ENCODE data around the gene ZNF532. TPM values are rescaled to one million over a fixed set of nuclear protein-coding genes. Genes with fewer than 3 reads are reported as not detected.
A peak's percentile ranks its signal among the peaks of the same experiment; 100 is the strongest.

ZNF532 gene
- total RNA-seq, 1 donor from 2014 or later, result 69.4 TPM

DNA sequence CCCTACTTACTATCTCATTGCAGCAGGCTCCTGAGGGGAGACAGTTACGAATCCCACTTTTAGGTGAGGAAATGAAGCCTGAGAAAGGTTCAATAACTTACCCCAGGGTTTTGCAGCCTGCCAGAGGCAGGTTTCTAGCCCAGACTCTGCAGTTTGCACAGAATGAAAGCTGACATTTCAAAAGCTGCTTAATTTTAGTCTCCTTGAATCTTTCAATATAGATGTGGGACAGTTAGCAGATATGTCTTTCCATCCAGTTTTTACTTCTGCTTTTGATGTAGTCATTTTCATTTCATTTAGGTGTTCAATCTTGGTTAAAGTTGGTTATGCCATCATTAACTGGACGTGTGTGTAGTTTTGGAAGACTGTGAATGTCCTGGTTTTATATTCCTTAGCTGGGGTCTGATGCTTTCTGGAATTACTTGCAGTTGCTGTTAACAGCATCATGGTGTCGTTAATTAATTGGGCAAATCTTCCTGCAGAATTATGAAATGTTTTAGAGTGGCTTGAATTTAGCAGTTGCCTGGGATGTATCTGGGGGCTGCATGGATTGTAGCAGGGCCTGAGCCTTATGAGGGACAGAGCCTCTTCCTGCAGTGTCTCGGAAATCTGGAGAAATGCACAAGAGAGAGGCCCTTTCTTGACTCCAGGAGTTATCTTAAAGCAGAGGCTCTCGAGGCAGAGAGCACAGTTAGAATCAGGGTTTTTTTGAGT lies 100.8 kb downstream of the ZNF532 start:
- H3K9ac ChIP-seq (ENCODE audit: low read depth in 1 of 3, low read length in 3 of 3), result no peak overlapping the region
- peaks cover 10 to 14% (median 13%) of the 10 kb centered on the region in 3 donors for H3K36me3 ChIP-seq (ENCODE audit: control insufficient read depth in 3 of 3, insufficient read depth in 3 of 3, low read length in 3 of 3)
- H3K27ac ChIP-seq (ENCODE audit: low read depth, low read length), result no peak overlapping the region
- H3K4me1 ChIP-seq (ENCODE audit: control insufficient read depth in 3 of 3, insufficient read depth in 3 of 3, low read length in 3 of 3), result peaks cover 13 to 37% (median 26%) of the 10 kb centered on the region in 3 donors
- H3K27me3 ChIP-seq (ENCODE audit: control insufficient read depth in 3 of 3, insufficient read depth in 3 of 3, low read length in 3 of 3), result no peaks in the 10 kb centered on the region
- H3K4me3 ChIP-seq (ENCODE audit: low read length in 3 of 3), result no peak overlapping the region
- H3K9me3 ChIP-seq (ENCODE audit: control insufficient read depth in 3 of 3, low read length in 3 of 3), result no peaks in the 10 kb centered on the region

DNA sequence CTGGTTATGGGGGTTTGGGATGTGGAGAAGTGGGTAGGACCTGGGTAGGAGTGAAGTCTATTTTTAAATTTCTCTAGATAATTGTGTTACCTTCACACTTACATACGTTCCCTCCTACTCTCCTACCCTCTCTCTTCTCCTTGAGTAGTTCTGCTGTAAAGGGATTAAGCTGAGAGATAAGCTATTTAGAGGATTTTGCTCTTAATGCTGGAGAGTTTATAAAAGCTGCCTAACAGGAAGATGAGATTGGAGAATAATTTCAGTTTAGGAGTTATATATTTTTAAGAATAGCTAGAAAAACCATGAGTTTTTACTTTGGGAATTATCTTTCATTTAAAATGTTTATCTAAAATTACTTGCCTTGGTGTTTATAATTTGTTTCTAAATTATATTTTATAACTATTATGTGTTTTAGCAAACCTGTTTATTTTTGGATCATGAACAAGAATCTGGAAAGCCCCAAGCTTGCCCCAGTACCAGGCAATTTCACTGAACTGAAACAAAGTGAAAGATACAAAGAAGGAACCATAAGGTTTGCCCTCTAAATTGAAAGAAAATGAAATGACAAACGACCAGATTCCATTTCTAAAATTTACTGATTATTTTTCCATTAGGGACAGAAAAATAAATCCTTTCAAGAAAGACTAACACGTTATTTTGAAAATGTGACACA lies 101.5 kb downstream of the ZNF532 start:
- Histone ChIP-seq H3K27me3 (ENCODE audit: control insufficient read depth in 3 of 3, insufficient read depth in 3 of 3, low read length in 3 of 3) (no peaks in the 10 kb centered on the region), H3K4me1 (ENCODE audit: control insufficient read depth in 3 of 3, insufficient read depth in 3 of 3, low read length in 3 of 3) (peaks cover 11 to 38% (median 24%) of the 10 kb centered on the region in 3 donors), H3K36me3 (ENCODE audit: control insufficient read depth in 3 of 3, insufficient read depth in 3 of 3, low read length in 3 of 3) (peaks cover 10 to 14% (median 13%) of the 10 kb centered on the region in 3 donors), H3K27ac (ENCODE audit: low read depth, low read length) (no peak overlapping the region), H3K4me3 (ENCODE audit: low read length in 3 of 3) (no peak overlapping the region), H3K9me3 (ENCODE audit: control insufficient read depth in 3 of 3, low read length in 3 of 3) (no peaks in the 10 kb centered on the region), H3K9ac (ENCODE audit: low read depth in 1 of 3, low read length in 3 of 3) (no peak overlapping the region)

DNA sequence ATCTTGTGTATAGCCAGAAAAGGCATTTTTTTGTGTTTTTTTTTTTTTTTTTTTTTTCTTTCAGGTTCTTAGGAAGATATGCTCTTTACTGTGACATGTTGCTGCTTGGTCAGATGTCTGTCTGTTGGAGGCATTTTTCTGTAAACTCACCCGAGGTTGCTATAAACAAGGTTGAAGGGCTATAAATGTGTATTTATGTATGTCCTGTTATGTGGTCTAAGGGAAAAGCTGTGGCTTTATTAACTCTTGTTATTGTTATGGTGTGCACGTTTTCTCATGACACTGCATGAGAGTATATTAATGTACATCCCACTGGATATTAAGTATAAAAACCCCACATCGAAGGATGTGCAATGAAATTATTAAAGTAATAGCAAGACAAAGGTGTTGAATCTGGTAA lies 102.0 kb downstream of the ZNF532 start:
- Histone ChIP-seq H3K27me3 (ENCODE audit: control insufficient read depth in 3 of 3, insufficient read depth in 3 of 3, low read length in 3 of 3) (no peaks in the 10 kb centered on the region), H3K4me3 (ENCODE audit: low read length in 3 of 3) (no peak overlapping the region), H3K36me3 (ENCODE audit: control insufficient read depth in 3 of 3, insufficient read depth in 3 of 3, low read length in 3 of 3) (peaks cover 7 to 14% (median 13%) of the 10 kb centered on the region in 3 donors), H3K9me3 (ENCODE audit: control insufficient read depth in 3 of 3, low read length in 3 of 3) (no peaks in the 10 kb centered on the region), H3K4me1 (ENCODE audit: control insufficient read depth in 3 of 3, insufficient read depth in 3 of 3, low read length in 3 of 3) (peaks cover 10 to 36% (median 19%) of the 10 kb centered on the region in 3 donors), H3K27ac (ENCODE audit: low read depth, low read length) (no peak overlapping the region), H3K9ac (ENCODE audit: low read depth in 1 of 3, low read length in 3 of 3) (no peak overlapping the region)

DNA sequence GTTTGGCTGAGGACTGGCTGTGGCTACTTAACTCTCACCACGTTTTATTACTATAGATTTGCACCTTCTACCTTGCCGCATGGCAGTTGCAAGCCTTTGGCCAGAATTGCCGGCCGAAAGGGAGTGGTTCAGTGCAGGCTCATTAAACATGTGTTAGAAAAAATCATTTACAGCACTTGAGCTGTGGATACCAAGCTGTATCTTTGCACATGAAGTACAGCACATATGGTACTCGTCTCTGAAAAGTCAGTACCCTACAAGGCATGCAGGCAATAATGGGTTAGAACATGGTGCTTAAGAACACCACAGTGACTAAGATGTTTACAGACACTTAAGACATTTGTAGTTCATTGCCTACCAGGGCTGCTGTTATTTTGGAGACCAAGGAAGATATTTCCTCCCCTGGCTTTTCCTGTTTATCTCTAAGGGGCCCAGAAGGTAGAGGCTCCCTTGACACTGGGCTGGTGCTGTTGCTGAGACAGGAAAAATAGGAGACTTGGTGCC lies 103.1 kb downstream of the ZNF532 start:
- H3K27me3 ChIP-seq (ENCODE audit: control insufficient read depth in 3 of 3, insufficient read depth in 3 of 3, low read length in 3 of 3), result no peaks in the 10 kb centered on the region
- peaks cover 6 to 14% (median 13%) of the 10 kb centered on the region in 3 donors for H3K36me3 ChIP-seq (ENCODE audit: control insufficient read depth in 3 of 3, insufficient read depth in 3 of 3, low read length in 3 of 3)
- no peak overlapping the region for H3K4me3 ChIP-seq (ENCODE audit: low read length in 3 of 3)
- H3K9ac ChIP-seq (ENCODE audit: low read depth in 1 of 3, low read length in 3 of 3), result no peak overlapping the region
- peak overlapping the region; percentile 16 for H3K27ac ChIP-seq (ENCODE audit: low read depth, low read length)
- H3K4me1 ChIP-seq (ENCODE audit: control insufficient read depth in 3 of 3, insufficient read depth in 3 of 3, low read length in 3 of 3), result peaks cover 10 to 36% (median 19%) of the 10 kb centered on the region in 3 donors
- no peaks in the 10 kb centered on the region for H3K9me3 ChIP-seq (ENCODE audit: control insufficient read depth in 3 of 3, low read length in 3 of 3)

DNA sequence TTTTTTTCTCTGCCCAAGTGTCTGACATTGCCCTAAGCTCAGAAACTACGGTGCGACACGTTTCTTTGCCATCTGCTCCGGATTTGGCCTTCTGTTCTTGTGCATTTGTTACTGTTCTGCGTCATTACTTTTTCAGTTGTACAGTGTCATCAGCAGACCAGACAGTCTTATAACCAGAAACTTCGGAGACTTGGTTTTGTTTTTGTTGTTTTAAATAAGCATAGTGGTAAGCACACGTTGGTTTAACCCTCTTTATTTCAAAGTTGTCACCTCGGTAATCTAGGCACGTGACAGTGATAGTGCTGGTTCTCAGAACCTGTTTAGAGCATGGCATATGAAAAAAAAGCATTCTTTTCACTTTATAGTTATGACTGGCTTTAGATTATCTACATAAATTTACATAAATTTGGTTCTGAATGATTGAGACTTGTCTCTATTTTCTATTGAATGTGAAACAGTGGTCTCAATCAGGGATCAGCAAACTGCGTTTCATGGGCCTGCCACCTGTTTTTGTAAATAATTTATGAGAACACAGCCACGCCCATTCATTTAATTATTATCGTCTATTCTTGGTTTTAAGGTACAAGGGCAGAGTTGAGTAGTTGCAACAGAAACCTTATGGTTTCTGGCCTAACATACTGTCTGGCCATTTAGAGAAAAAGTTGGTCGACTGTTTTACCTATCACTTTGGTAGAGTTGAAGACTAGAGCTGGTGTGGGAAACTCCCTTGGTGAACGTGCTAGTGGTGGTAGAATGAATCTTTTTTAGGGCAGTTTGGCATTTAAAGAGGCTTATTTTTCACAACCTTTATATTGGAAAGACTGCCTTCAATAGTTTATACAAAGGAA lies 106.5 kb downstream of the ZNF532 start:
- H3K27me3 ChIP-seq (ENCODE audit: control insufficient read depth in 3 of 3, insufficient read depth in 3 of 3, low read length in 3 of 3), result no peaks in the 10 kb centered on the region
- H3K4me3 ChIP-seq (ENCODE audit: low read length in 3 of 3), result no peak overlapping the region
- H3K36me3 ChIP-seq (ENCODE audit: control insufficient read depth in 3 of 3, insufficient read depth in 3 of 3, low read length in 3 of 3), result peaks cover 6 to 16% (median 13%) of the 10 kb centered on the region in 3 donors
- no peaks in the 10 kb centered on the region for H3K9me3 ChIP-seq (ENCODE audit: control insufficient read depth in 3 of 3, low read length in 3 of 3)
- no peak overlapping the region for H3K27ac ChIP-seq (ENCODE audit: low read depth, low read length)
- H3K9ac ChIP-seq (ENCODE audit: low read depth in 1 of 3, low read length in 3 of 3), result no peak overlapping the region
- H3K4me1 ChIP-seq (ENCODE audit: control insufficient read depth in 3 of 3, insufficient read depth in 3 of 3, low read length in 3 of 3), result peaks cover 7 to 23% (median 7%) of the 10 kb centered on the region in 3 donors

DNA sequence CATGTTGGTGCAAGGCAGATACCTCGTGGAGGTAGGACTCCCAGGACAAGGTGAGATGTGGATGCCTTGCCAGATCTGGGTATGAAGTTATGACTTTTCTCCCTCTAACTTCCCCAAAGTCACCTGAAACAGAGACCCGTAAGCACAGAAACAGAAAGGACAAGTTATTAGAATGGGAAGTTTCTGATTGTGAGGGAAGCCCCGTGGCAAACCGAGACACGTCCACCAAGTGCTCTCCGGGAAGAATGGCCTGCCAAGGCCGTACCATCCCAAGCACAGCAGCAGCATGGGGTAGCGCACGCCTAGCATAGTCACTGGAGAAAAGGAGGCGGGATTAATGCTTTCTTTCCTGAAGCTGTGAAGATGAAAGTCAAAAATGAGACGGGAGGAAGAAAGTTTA lies 110.6 kb downstream of the ZNF532 start:
- H3K36me3 ChIP-seq (ENCODE audit: control insufficient read depth in 3 of 3, insufficient read depth in 3 of 3, low read length in 3 of 3), result peaks cover 8 to 18% (median 10%) of the 10 kb centered on the region in 3 donors
- no peak overlapping the region for H3K27ac ChIP-seq (ENCODE audit: low read depth, low read length)

DNA sequence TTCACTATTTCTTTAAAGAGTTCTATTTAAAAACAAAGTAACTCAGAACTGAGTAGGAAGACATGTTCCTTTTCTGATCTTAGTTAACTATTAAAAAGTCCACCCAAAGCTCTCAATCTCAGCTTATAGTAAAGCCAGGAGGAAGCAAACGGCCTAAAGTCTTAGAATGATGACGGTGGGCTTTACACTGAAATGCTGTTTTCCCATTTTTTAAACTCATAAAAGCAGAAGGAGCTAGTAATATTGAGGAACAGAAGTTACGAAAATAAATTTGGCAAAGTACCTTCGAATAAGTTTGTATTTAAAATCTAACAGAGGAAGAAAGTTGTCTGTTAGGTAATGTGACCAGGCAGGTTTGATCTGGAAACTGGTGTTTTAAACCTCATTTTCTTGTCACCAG lies 111.1 kb downstream of the ZNF532 start:
- peaks cover 9 to 16% (median 11%) of the 10 kb centered on the region in 3 donors for H3K4me1 ChIP-seq (ENCODE audit: control insufficient read depth in 3 of 3, insufficient read depth in 3 of 3, low read length in 3 of 3)
- no peak overlapping the region for H3K27ac ChIP-seq (ENCODE audit: low read depth, low read length)
- no peak overlapping the region for H3K9ac ChIP-seq (ENCODE audit: low read depth in 1 of 3, low read length in 3 of 3)
- H3K4me3 ChIP-seq (ENCODE audit: low read length in 3 of 3), result no peak overlapping the region
- peaks cover 10 to 21% (median 12%) of the 10 kb centered on the region in 3 donors for H3K36me3 ChIP-seq (ENCODE audit: control insufficient read depth in 3 of 3, insufficient read depth in 3 of 3, low read length in 3 of 3)
- no peaks in the 10 kb centered on the region for H3K9me3 ChIP-seq (ENCODE audit: control insufficient read depth in 3 of 3, low read length in 3 of 3)
- no peaks in the 10 kb centered on the region for H3K27me3 ChIP-seq (ENCODE audit: control insufficient read depth in 3 of 3, insufficient read depth in 3 of 3, low read length in 3 of 3)

More for the DNA sequence above, 110.6 kb downstream of the ZNF532 start:
- Histone ChIP-seq H3K9me3 (ENCODE audit: control insufficient read depth in 3 of 3, low read length in 3 of 3) (no peaks in the 10 kb centered on the region), H3K27me3 (ENCODE audit: control insufficient read depth in 3 of 3, insufficient read depth in 3 of 3, low read length in 3 of 3) (no peaks in the 10 kb centered on the region), H3K4me1 (ENCODE audit: control insufficient read depth in 3 of 3, insufficient read depth in 3 of 3, low read length in 3 of 3) (peaks cover 11 to 20% (median 16%) of the 10 kb centered on the region in 3 donors), H3K4me3 (ENCODE audit: low read length in 3 of 3) (no peak overlapping the region), H3K9ac (ENCODE audit: low read depth in 1 of 3, low read length in 3 of 3) (no peak overlapping the region)

DNA sequence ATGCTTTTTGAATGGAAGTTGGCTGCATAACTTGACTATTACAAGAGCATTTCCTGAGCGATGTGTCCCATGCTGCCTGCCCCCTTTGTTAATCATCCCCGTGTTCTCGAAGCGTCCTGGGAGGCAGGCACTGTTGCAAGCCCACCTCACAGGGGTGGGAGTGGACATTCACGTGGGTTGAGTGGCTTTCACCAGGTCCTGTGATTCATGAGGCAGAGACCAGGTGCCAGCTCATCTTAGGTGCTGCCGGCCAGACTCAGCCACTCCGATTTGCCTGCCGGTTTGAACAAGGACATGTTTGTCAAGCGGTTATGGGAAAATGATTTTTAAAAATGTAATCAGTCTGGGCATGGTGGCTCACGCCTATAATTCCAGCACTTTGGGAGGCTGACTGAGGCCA lies 112.5 kb downstream of the ZNF532 start:
- Histone ChIP-seq H3K27me3 (ENCODE audit: control insufficient read depth in 3 of 3, insufficient read depth in 3 of 3, low read length in 3 of 3) (no peaks in the 10 kb centered on the region), H3K9me3 (ENCODE audit: control insufficient read depth in 3 of 3, low read length in 3 of 3) (no peaks in the 10 kb centered on the region), H3K36me3 (ENCODE audit: control insufficient read depth in 3 of 3, insufficient read depth in 3 of 3, low read length in 3 of 3) (peaks cover 18 to 29% (median 20%) of the 10 kb centered on the region in 3 donors), H3K4me1 (ENCODE audit: control insufficient read depth in 3 of 3, insufficient read depth in 3 of 3, low read length in 3 of 3) (peaks cover 8 to 10% (median 8%) of the 10 kb centered on the region in 3 donors), H3K27ac (ENCODE audit: low read depth, low read length) (no peak overlapping the region), H3K4me3 (ENCODE audit: low read length in 3 of 3) (no peak overlapping the region), H3K9ac (ENCODE audit: low read depth in 1 of 3, low read length in 3 of 3) (peak overlapping the region in 1 of 3 donors; percentile 55)

DNA sequence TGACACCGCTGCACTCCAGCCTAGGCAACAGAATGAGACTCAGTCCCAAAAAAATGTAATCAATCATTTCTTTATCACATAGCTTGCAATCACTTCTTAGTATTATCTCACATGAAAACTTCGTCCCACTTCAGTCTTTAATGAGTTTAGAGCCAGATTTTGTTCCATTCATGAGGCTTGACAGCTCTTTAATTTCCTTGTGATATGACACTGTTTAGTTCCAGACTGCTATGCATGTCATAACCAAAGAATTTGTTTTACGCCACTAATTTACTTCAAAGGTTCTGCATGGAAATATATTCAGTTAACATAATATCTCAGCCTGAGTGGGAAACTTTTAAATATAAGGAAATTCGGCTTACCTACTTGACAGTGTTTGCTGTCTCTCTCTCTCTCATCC lies 113.1 kb downstream of the ZNF532 start:
- H3K4me3 ChIP-seq (ENCODE audit: low read length in 3 of 3), result no peak overlapping the region
- no peaks in the 10 kb centered on the region for H3K9me3 ChIP-seq (ENCODE audit: control insufficient read depth in 3 of 3, low read length in 3 of 3)
- peaks cover 8 to 10% (median 8%) of the 10 kb centered on the region in 3 donors for H3K4me1 ChIP-seq (ENCODE audit: control insufficient read depth in 3 of 3, insufficient read depth in 3 of 3, low read length in 3 of 3)
- no peak overlapping the region for H3K9ac ChIP-seq (ENCODE audit: low read depth in 1 of 3, low read length in 3 of 3)
- H3K27me3 ChIP-seq (ENCODE audit: control insufficient read depth in 3 of 3, insufficient read depth in 3 of 3, low read length in 3 of 3), result no peaks in the 10 kb centered on the region
- H3K36me3 ChIP-seq (ENCODE audit: control insufficient read depth in 3 of 3, insufficient read depth in 3 of 3, low read length in 3 of 3), result peaks cover 20 to 34% (median 24%) of the 10 kb centered on the region in 3 donors
- H3K27ac ChIP-seq (ENCODE audit: low read depth, low read length), result no peak overlapping the region

Data from skeletal muscle tissue (tissue), 4 donors.